Ascending aorta (tissue), 2 donors: Measurements from ENCODE around the gene KRT32. TPM values are rescaled to one million over a fixed set of nuclear protein-coding genes. Genes with fewer than 3 reads are reported as not detected.

Experiments used
- DNase-seq, 2 donors: peaks; one replicate each; pipeline ENCODE4 v3.0.0-alpha.2; 2019; ENCODE audit warnings: low spot score in 2 of 2
- H3K27ac ChIP-seq, 2 donors: fragments of 200-600 bp; sonication (generic); one replicate each; pipeline ENCODE4 v1.5.1; 2016 to 2017; ENCODE audit warnings: mild to moderate bottlenecking in 1 of 2
- H3K27me3 ChIP-seq: fragments of 200-600 bp; sonication (generic); one replicate; pipeline ENCODE4 v1.5.1; 2017
- H3K36me3 ChIP-seq, 2 donors: fragments of 200-600 bp; sonication (generic); one replicate each; pipeline ENCODE4 v1.5.1; 2016
- H3K4me1 ChIP-seq, 2 donors: fragments of 200-600 bp; sonication (generic); one replicate each; pipeline ENCODE4 v1.5.1; 2016 to 2017; ENCODE audit warnings: mild to moderate bottlenecking in 1 of 2
- H3K4me3 ChIP-seq, 2 donors: fragments of 200-600 bp; sonication (generic); one replicate each; pipeline ENCODE4 v1.5.1; 2016 to 2017; ENCODE audit warnings: mild to moderate bottlenecking in 1 of 2
- H3K9me3 ChIP-seq, 2 donors: fragments of 200-600 bp; sonication (generic); one replicate each; pipeline ENCODE4 v1.5.1; 2016
- intact Hi-C: fragments of 100-400 bp; cut with DNase I; formaldehyde crosslinking; loops from one replicate; pipeline ENCODE4 v1.15.1; 2023
- total RNA-seq: library from RNA; depleted of rRNA; stranded (reverse); fragments of >200 nt; gene quantifications from one replicate; pipeline ENCODE4 v1.1.0, GENCODE V29; 2016
- TF ChIP-seq, protein P1 (sequence below), 3 experiments: fragments of 200-600 bp in 2 of 3; fragments of 450-650 bp in 1 of 3; sonication (generic) in 2 of 3; IDR thresholded peaks; one replicate each; pipeline ENCODE4 v1.5.1; 2016 to 2019; ENCODE audit warnings: antibody characterized with exemption in 3 of 3, mild to moderate bottlenecking in 1 of 3, moderate library complexity in 1 of 3

The KRT32 gene
- total RNA-seq, 1 donor from 2014 or later, result not detected

DNA sequence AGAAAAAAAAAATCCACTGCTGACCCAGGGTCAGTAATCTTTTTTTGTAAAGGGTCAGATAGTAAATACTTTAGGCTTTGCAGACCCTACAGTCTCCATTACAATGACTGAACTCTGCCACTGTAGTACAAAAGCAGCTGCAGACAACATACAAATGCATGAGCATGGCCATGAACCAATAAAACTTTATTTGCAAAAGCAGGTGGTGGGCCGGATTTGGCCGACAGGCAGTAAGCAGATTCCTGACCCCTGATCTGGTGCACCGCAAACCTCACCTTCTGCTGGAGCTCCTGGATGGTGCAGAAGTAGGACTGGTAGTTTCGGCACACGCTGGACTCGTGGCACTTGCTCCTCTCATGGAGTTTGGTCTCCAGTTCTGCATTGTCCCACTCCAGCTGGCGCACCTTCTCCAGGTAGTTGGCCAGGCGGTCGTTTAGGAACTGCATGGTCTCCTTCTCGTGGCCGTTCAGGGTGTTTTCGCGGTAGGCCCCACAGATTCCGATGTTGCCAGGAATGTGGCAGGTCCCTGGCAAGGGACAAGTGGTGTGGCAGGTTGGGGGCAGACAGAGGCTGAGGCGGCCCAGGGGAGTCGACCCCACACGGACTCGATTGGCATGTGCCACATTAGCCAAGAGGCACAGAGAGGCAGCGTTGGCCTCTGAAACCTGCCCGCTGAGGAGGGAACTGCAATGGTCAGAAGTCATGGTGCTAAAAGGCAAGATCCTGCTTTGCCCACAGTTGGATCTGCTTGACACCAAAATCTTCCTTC, 55.9 kb downstream of the KRT32 start:
- no peaks in the 10 kb centered on the region for H3K36me3 ChIP-seq
- no peak overlapping the region for H3K4me3 ChIP-seq
- no peak overlapping the region for H3K27ac ChIP-seq
- intact Hi-C loops, result no loop called here
- H3K9me3 ChIP-seq, result no peaks in the 10 kb centered on the region
- no peak for DNase-seq
- no peaks in the 10 kb centered on the region for H3K27me3 ChIP-seq
- TF ChIP-seq, protein P1, sequence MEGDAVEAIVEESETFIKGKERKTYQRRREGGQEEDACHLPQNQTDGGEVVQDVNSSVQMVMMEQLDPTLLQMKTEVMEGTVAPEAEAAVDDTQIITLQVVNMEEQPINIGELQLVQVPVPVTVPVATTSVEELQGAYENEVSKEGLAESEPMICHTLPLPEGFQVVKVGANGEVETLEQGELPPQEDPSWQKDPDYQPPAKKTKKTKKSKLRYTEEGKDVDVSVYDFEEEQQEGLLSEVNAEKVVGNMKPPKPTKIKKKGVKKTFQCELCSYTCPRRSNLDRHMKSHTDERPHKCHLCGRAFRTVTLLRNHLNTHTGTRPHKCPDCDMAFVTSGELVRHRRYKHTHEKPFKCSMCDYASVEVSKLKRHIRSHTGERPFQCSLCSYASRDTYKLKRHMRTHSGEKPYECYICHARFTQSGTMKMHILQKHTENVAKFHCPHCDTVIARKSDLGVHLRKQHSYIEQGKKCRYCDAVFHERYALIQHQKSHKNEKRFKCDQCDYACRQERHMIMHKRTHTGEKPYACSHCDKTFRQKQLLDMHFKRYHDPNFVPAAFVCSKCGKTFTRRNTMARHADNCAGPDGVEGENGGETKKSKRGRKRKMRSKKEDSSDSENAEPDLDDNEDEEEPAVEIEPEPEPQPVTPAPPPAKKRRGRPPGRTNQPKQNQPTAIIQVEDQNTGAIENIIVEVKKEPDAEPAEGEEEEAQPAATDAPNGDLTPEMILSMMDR (IDR thresholded peaks at IDR 0.05), result no peak
- peaks cover 0 to 4% of the 10 kb centered on the region in 2 donors for H3K4me1 ChIP-seq

Other genes starting within 250 kb of the KRT32 start
- not detected for gene KRTAP9-2, start 240.7 kb downstream of the KRT32 start, total RNA-seq
- not detected for gene KRTAP9-3, start 234.9 kb downstream of the KRT32 start, total RNA-seq
- gene KRTAP9-8, start 229.4 kb downstream of the KRT32 start, total RNA-seq, result not detected
- gene KRTAP9-4, start 217.7 kb downstream of the KRT32 start, total RNA-seq, result not detected
- not detected for gene KRTAP9-9, start 212.0 kb downstream of the KRT32 start, total RNA-seq
- not detected for gene KRTAP9-6, start 202.0 kb downstream of the KRT32 start, total RNA-seq
- not detected for gene KRTAP9-7, start 191.7 kb downstream of the KRT32 start, total RNA-seq
- gene KRTAP29-1, start 164.5 kb downstream of the KRT32 start, total RNA-seq, result not detected
- gene KRTAP16-1, start 158.1 kb downstream of the KRT32 start, total RNA-seq, result not detected
- not detected for gene KRTAP17-1, start 151.7 kb downstream of the KRT32 start, total RNA-seq
- not detected for gene KRT33A, start 116.6 kb downstream of the KRT32 start, total RNA-seq
- not detected for gene KRT33B, start 97.6 kb downstream of the KRT32 start, total RNA-seq
- not detected for gene KRT34, start 85.1 kb downstream of the KRT32 start, total RNA-seq
- not detected for gene KRT31, start 69.8 kb downstream of the KRT32 start, total RNA-seq
- gene KRT37, start 42.8 kb downstream of the KRT32 start, total RNA-seq, result not detected
- not detected for gene KRT38, start 26.4 kb downstream of the KRT32 start, total RNA-seq
- gene KRT35, start 13.8 kb upstream of the KRT32 start, total RNA-seq, result not detected
- not detected for gene KRT36, start 22.5 kb upstream of the KRT32 start, total RNA-seq
- gene KRT13, start 38.2 kb upstream of the KRT32 start, total RNA-seq, result 1.9 TPM
- gene KRT15, start 51.5 kb upstream of the KRT32 start, total RNA-seq, result 0.32 TPM
- gene KRT19, start 60.9 kb upstream of the KRT32 start, total RNA-seq, result 1.4 TPM
- gene KRT9, start 104.7 kb upstream of the KRT32 start, total RNA-seq, result not detected
- gene KRT14, start 119.5 kb upstream of the KRT32 start, total RNA-seq, result 10.3 TPM
- 31.9 TPM for gene KRT16, start 145.4 kb upstream of the KRT32 start, total RNA-seq
- 14.8 TPM for gene KRT17, start 157.2 kb upstream of the KRT32 start, total RNA-seq
- 102 TPM for gene EIF1, start 221.5 kb upstream of the KRT32 start, total RNA-seq
- not detected for gene GAST, start 244.9 kb upstream of the KRT32 start, total RNA-seq